Lower leg skin (tissue), 3 donors: ENCODE results near the gene VPS26C.

Source experiments
- POLR2A ChIP-seq, 2 donors: fragments of 450-650 bp; IDR thresholded peaks; one replicate each; pipeline ENCODE4 v1.6.1; 2016 to 2017; ENCODE audit warnings: antibody characterized with exemption in 2 of 2, mild to moderate bottlenecking in 1 of 2, moderate library complexity in 1 of 2
- TF ChIP-seq, protein P1 (sequence below), 3 donors: fragments of 450-650 bp; IDR thresholded peaks; one replicate each; pipeline ENCODE4 v1.5.1; 2016; ENCODE audit warnings: antibody characterized with exemption in 3 of 3, mild to moderate bottlenecking in 3 of 3, moderate library complexity in 2 of 3

DNA sequence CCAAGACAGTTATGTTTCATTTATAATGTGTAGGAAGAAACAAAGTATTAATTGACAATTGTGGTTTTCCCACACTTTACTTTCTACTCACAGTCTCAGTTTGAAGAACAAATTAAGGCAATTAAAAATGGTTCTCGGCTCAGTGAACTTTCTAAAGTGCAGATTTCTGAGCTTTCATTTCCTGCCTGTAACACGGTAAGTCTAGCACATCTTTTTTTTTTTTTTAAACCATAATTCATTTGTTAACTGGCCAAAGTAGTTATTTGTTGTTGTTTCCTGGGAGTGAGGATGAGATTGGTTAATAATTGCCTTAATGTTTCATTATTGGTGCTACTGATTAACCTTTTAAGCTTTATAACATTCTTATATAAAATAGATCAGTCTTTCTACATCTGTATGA lies 75.1 kb downstream of the VPS26C start:
- TF ChIP-seq, protein P1, sequence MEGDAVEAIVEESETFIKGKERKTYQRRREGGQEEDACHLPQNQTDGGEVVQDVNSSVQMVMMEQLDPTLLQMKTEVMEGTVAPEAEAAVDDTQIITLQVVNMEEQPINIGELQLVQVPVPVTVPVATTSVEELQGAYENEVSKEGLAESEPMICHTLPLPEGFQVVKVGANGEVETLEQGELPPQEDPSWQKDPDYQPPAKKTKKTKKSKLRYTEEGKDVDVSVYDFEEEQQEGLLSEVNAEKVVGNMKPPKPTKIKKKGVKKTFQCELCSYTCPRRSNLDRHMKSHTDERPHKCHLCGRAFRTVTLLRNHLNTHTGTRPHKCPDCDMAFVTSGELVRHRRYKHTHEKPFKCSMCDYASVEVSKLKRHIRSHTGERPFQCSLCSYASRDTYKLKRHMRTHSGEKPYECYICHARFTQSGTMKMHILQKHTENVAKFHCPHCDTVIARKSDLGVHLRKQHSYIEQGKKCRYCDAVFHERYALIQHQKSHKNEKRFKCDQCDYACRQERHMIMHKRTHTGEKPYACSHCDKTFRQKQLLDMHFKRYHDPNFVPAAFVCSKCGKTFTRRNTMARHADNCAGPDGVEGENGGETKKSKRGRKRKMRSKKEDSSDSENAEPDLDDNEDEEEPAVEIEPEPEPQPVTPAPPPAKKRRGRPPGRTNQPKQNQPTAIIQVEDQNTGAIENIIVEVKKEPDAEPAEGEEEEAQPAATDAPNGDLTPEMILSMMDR (IDR thresholded peaks at IDR 0.05) = no peak
- TF ChIP-seq POLR2A (IDR thresholded peaks at IDR 0.05) = no peak
